GM11168 (cell line): Measurements from ENCODE around the gene ACOT7.
"Not testable (repeated sequence)": the region's sequence is repeated elsewhere in the genome, so short reads cannot be mapped to it uniquely, and the experiment has no call there.

Experiments used
- in situ Hi-C: fragments of 300-500 bp; cut with MboI; formaldehyde crosslinking; loops from one replicate; pipeline ENCODE4 v1.12.0; 2022; ENCODE audit warnings: low sequenced_read_pairs; ENCODE audit not compliant: unreplicated experiment

Gene ACOT7

DNA sequence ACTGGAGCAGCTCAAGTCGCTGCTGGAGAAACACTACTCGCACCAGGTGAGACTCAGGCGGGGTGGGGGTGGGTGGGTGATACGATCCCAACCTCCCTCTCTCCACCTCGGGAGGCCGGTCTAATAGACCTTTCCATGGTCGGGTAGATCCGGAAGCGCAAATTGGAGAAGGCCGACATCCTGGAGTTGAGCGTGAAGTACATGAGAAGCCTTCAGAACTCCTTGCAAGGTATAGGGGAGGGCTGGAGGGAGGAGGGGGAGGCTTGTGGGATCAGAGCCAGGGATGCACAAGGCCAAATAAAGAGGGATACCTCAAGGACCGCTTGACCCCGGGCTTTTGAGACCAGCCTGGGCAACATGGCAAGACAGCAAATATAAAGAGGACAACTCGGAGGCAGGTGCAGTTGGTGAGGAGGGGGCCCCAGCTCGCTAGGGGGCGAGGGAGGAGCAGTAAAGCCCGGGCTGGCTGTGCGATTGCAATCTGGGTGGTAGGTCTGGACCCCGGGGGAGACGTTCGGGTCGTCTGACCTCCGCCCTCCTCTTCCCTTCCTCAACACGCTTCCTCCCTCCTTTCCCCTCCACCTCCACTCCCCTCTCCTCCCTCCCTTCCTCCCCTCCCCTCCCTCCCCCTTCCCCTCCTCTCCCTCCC lies 149.0 kb downstream of the ACOT7 start:
- in situ Hi-C loops = no loop called here

DNA sequence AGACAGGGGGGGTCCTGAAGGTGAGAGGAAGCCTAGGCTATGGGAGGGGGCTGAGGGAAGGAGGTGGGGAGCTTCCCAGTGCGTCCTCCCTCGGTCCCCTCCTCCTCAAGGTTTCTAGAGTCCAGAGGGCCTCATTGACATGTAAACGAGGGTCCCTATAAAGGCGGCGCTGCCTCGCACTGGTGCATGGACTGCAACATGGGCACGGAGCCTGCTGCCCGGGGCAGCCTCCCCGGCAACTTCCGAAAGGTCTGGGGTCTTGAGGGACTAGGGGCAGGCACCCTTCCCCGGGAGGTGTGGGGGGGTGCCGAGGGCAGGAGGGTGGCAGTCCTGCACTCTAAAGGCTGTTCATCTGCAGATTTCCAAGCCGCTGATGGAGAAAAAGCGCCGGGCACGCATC lies 149.6 kb downstream of the ACOT7 start, which contains the start of gene HES3:
HES3 (plus strand) TSS at position 187 of the 400 bp plus-strand sequence; CDS start at position 374, 187 bp downstream.
- in situ Hi-C loops = no loop called here

DNA sequence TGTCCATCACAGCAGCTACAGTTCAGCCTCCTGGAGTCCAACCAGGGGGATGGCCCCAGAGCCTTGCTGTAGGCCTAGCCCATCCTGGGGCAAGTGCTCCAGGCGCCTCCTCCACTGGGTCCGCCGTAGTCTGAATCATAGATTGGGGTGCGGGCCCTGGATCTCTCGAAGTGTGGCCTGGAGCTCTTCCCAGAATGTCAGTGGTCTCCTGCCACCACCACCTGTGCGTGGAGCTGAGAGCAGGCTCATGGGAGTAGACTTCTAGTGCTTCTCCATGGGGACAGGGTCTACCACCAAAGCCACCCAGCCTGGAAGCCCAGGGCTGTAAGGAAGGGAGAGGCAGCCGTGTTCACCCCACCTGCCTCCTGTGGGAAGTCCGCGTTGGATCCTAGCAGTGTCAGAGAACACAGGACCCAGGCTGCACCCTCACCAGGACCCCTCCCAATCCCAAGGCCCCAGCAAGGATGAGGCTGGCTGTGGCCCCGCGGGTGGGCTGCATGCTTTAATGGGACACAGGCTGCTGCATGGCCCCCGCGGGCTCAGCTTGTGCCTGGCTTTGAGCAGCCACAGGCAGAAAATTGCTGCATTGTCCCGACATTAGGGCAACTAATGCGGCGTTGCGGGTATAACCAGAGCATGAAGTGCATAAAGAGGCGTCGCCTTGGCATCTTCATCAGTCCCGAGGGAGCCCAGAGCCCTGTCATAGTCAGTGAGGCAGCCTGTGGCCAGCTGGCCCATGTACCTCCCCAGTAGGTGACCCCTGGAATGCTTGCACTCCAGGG lies 150.3 kb downstream of the ACOT7 start:
- in situ Hi-C loops = no loop called here

DNA sequence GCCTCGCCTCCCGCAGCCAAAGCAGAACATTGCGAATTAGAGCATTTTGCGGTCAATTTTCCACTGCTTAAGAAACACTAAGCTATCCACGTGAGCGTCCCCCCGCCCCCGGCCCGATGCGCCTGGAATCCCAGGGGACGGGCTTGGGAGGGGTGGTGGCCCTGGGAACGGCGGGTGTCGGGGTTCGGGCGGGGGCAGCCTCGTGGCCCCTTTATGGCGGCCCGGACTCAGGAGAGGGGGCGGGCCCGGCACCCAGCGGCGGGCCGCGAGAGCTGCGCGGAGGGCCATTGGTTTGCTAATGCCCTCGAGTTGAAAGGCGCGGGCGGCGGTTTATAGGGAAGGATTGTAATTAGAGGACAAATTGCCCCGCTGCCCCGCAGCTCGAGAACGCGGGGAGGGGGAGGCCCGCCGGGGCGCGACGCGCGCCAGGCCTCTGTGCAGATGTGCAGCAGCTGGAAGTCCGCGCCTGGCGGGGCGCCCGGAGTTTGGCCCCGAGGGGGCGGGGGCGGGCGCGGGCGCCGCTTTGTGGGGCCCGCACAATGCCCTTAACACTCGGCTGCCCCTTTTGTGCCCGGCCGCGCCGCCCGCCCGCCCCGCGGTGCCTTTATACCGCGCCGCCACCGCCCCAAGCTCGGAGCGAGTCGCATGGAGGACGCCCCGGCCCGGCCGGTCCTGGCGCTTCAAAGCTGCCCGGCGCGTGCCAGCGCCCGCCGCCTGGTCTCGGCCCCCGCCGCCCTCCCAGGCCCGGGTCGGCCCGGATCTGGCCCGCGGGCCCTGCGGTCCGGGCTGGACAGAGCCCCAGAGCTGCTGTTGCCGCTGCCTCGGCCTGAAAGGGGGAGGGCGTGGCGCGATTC lies 151.5 kb downstream of the ACOT7 start:
- in situ Hi-C loops = no loop called here

DNA sequence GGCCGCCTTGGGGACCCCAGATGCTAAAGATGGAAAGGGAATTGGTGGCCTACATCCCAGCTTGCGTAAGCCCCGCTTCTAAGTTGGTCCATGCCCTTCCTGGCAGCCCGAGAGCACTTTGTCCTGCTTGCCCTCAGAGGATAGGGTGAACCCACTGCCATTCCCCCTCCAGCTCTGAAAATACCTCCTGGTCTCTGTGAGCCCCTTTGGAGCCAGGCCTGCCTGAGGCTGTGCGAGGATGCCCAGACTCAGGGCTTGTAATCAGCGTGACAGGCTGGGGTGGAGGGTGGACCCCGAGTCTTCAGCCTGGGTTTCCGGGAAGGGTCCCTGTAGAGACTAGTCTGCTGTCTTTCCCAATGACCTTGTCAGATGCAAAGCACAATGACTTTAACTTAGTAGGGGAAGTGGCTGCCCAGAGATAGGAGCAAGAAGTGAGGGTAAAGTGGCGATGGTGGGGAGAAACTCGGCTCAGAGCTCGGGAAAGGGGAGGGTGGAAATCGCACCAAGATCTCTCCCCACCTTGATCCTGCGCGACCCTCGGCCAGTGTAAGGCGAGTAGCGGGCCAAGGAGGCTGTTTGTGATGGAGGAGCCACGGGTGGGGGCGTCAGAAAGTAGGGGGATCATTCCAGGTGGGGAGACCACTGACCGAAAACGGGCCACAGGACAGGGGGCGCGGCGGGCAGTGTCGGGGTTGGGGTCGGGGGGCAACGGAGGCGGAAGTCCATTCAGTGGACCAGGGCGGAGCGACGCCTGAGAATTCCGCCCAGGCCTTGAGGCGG lies 152.3 kb downstream of the ACOT7 start:
- in situ Hi-C loops = no loop called here

DNA sequence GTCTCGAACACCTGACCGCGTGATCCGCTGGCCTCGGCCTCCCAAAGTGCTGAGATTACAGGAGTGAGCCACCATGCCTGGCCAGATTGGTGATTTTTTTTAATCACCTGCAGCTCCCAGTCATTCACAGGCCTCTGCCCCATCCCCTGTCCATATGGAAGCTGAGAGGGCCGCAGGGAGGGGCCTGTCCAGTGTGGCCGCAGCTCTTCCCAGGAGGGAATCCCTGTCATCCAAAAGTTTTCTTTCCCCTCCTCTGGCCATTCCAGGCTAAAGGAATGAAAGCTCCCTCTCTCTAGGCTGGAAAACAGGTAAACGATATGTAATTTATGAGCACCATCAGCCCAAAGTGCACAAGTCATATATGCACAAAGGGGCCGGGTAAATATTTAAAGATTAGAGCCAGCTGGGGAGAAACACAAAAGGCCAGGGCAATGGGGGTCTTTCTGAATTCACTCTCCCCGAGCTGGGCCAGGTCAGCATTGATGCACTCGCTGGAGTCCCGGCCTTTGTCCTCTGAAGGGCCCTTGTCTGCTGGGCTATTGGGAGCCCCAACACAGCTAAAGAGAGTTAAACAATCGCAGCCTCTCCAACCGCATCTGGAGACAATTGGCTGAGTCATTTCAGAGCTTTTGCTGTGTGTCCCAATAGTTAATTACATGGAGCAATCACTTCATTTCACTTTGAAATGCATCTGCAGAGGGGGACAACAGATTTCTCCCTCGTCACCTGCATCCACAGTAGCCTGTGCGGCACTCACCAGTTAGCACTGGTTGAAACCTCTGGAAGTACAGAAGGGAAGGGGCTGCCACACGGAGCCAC lies 153.4 kb downstream of the ACOT7 start:
- in situ Hi-C loops = no loop called here

DNA sequence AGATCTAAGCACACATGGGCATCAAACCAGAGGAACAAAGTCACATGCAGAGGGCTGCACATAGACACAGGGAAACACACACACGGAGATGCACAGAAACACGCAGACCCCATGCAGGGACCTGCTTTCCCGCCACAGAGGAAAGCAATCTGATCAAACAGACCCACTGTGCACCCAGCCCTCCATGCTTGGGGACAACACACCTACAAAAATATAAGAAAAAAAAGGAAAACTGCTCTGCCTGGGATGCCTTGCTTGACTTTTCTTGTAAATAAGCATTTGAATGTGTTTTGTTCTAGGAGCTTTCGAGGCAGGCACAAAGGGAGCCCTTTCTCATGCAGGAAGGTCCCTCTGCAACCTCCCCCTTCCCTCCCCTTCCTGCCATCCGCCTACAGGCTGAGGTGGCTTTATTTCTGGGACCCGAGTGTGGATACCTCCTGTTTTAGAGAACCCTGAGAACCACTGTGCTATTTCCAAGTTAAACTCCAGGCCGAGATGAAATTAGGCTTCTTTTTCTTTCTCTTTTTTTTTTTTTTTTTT lies 154.3 kb downstream of the ACOT7 start:
- in situ Hi-C loops = no loop called here

DNA sequence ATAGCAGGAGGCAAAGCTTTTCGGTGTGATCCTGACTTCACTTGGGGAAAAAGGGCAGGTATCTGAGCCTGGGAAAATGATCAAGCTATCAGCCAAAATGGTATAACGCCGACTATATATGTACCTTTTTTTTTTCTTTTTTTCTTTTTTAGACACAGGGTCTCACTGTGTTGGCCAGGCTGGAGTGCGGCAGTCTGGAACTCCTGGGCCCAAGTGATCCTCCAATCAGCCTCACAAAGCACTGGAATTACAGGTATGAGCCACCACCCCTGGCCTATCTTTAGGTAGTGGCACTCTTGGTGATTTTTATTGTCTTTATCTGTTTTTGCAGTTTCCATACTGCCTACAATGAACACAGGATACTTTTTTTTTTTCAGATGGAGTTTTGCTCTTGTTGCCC lies 156.5 kb downstream of the ACOT7 start:
- in situ Hi-C loops = no loop called here

DNA sequence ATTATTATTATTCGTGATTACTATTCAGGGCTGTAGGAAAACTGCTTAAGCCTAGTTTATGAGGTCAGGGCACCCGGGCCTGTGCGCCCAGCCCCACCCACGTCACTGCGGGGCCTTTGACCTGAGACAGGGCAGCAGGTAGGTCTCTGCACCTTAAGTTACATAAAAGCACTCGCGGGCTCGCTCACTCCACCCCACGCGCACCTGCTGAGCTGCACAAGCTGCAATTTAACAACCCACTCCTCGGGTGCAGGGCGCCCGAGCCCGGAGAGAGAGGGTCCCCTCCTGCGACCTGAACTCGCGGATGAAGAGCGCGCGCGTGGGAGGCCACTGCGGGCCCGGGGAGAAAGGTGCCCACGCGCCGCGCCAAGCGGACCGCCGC lies 158.3 kb downstream of the ACOT7 start:
- in situ Hi-C loops = no loop called here

DNA sequence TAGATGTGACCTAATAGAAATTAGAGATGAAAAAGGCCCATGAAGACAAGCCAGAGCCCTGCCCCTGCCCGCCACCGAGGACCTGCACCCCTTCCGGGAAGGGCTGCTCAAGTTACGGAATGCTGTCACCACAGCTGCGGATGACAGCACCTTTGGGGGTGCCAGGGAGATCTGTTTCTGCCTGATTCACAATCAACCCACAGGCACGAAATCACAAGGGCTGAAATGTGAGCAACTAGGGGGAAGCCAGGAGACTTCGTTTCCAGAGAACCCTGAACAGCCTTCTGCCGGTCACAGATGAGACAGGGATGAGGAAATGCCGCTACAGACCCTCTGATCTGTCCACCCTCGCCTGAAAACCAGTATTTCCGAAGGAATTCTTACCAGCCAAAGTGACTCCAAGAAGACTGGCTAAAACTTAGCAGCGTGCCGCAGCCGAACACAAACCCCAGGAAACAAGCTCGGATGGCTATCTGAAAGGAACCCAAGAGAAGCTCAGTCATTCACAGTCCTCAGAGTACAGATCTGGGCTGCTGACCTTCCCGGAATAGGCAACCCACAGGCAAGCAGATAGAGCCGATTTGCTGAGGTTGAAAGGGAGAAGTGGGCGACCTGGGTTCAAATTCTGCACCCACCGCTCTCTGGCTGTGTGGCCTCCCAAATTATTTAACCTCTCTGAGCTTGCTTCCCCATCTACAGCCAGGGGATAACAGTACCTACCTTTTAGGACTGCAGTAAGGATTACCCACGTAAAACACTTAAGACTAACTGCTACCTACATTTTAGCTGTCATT lies 158.9 kb downstream of the ACOT7 start:
- in situ Hi-C loops = no loop called here

DNA sequence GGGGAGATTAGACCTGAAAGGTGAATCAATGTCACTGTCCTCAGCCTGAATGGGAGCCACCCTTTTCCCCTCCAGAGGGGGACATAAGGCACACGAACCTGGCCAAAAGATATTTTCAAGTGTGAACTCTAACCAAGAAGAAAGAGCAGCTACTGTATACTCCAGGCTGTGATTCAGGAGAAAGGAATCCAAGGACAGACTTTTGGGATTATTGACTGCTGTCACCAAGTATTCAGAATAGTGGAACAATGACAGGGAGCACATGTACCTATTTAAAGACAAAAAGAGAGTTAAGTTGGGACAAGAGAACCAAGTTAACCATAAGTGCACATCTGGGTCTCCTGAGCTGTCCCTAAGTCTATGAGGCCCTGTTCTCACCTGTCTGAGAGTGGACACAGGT lies 160.2 kb downstream of the ACOT7 start:
- in situ Hi-C loops = no loop called here

DNA sequence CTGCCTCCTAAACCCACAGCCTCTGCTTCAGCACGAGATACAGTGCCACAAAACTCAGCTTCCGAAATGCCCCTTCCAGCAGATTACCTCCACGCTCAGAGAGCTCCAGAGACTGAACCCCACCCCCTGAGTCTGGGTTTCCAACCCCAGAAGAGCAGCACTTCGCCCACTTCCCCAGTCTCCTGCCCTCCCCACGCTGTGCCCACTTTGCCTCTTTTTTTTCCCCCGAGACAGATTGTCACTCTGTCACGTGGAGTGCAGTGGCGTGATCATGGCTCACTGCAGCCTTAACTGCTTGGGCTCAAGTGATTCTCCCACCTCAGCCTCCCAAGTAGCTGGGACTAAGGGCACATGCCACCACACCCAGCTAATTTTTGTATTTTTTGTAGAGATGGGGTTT lies 167.9 kb downstream of the ACOT7 start:
- in situ Hi-C loops = no loop called here

DNA sequence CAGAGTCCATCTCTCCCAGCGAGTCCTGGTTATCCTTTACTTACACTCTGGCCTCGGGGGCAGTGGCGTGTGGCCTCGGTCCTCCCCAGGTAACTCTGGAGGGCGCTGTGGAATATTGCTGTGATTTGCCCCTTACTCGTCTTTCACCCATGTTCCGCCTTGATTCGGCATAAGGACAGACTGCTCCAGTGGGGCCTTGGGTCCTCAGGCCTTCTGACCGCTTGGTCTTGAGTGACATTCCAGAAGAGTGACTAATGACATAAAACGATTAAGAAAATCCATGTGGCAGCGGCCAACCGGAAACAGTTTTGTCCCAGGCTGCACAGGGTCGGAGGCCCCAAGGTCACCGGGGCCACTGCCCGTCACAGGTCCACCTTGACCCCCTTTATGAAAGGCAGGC lies 168.8 kb downstream of the ACOT7 start:
- in situ Hi-C loops = no loop called here

DNA sequence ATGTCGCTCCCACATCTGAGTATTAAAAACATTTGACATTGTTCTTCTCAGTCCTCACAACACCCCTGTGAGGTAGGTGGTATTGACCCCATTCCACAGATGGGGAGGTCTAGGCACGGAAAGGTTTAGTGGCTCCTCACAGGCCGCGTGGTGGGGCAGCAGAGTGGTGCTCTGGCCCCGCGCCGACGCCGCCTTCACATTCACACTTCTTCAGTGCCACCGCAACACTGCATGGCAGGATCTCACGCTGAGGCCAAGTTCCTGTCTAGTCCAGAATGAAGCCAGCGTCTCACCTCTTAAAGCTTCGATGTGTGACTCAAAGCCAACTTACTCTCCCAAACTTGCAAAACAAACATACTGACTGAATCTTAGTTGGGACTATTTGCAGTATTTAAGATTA lies 169.9 kb downstream of the ACOT7 start:
- in situ Hi-C loops = no loop called here

DNA sequence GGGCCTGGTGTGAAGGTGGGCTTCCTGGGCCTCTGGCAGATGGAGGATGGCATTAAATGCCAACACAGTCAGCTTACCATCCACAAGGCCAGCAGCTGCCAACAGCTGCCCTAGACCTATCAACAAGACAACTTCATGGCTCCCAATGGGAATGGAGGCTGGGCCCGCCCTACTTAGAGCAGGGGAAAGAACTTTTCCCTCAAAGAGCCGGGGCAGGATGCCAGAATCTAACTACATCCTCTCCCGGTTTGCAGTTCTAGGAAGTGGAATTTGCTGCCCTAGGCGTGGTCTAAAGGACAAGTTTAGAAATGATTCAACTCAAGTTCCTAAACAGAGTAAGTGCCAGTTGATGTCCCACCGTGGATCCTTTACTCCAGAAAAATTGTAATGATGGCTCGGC lies 170.9 kb downstream of the ACOT7 start:
- in situ Hi-C loops = no loop called here

DNA sequence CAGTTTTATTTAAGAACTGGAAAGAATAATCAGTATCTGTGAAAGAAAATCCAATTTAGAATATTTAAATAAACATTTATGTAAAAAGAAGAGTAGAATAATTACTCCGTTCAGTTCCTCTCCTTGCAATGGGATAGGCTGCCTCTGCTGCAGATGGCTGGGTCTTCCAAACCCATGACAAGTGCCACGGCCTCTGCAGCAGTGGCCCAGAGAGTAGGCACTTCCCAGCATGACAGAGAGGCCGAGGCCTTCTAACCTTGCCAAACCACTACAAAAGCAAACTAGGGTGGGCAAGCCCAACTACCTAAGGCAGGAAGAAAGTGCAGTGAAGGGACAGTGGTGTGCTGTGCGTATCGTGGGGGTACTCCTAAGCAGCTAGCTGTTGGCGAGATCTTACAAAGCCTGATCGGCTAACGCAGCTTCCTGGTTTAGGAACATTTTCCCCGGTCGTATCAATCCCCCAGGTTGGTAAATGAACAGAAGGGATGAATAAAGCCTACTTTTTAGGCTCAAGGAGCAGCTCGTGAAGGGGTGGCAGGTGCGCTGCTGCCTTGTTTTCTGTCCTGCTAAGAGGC lies 172.3 kb downstream of the ACOT7 start:
- in situ Hi-C loops = no loop called here

DNA sequence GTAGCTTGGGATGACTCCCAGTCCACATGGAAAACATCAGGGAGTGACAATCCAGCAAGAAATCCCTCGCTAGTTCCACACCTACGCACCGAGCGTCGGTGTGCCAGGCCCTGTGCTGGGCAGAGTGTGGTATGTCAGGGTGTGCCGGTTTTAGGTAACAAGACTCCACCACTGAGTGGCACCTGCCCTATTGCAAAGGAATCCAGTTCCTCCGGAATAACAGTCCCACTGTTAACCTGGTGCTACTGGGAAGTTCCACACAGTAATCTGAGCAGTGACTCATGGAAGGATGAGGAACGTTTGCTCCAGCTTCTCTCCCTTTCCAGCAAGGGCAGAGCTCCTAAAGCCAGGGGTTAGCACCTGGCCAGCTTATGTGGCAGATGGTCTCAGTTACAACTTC lies 173.3 kb downstream of the ACOT7 start:
- in situ Hi-C loops = no loop called here

DNA sequence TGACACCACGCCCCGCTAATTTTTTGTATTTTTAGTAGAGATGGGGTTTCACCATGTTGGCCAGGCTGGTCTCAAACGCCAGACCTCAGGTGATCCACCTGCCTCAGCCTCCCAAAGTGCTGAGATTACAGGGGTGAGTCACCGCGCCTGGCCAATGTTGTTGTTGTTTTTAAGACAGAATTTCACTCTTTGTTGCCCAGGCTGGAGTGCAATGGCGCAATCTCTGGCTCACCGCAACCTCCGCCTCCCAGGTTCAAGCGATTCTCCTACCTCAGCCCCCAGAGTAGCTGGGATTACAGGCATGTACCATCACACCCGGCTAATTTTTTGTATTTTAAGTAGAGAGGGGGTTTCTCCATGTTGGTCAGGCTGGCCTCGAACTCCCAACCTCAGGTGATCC lies 173.9 kb downstream of the ACOT7 start:
- in situ Hi-C loops = not testable (repeated sequence)
